NCI-H1694 (cell line): ENCODE measurements around the gene ASB1.
"Not testable (repeated sequence)": the region's sequence is repeated elsewhere in the genome, so short reads cannot be mapped to it uniquely, and the experiment has no call there.

Experiments
- DNase-seq: peaks from one replicate; lab custom pipeline; 2025; lab: John Stamatoyannopoulos, UW

ASB1 gene

DNA sequence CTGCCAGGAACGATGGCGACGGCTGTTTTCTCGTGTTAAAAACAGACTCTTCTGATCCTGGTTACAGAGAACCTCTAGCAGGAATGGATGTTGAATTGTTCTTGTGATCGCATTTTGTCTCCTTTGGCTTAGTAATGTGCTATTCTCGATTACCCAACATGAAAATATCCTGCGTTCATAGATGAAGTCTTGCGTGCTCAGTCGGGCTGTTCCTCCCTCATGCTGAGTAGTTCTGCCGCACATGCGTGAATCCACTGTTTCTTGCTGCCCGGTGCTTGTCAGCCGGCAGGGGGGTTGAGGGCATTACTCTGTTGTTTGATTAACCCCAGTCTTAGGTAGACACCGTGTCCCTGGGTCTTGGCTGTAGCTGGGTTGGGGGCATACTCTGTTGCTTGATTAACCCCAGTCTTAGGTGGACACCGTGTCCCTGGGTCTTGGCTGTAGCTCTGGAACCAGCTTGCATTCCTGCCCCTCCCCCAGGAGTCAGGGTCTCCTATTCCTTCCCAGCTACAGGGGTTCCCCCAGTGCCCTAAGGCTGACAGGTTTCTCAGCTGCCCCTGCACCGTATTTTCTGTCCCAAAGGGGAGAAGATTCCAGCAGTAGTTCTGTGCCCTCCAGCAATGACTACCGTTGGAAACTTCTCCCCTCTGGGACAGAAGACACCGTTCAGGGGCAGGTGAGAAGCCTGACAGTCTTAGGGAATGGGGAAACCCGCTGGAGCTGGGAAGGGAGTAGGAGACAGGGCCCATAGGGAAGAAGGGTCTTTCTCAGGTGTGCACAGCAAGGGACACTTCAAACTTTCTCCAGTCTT lies 22.1 kb upstream of the ASB1 start:
- DNase-seq, result no peak

DNA sequence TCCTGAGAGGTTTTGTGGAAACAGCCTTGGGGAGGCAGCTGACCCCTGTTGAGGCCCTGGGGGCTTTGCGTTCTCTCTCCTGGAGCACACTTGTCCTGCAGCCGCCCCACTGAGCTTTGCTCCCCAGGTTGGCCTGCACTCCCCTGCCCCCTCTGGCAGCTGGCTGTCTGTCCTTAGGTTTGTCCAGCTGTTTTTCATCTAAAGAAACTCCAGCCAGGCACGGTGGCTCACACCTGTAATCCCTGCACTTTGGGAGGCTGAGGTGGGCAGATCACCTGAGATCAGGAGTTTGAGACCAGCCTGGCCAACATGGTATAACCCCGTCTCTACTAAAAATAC lies 21.5 kb upstream of the ASB1 start:
- not testable (repeated sequence) for DNase-seq

DNA sequence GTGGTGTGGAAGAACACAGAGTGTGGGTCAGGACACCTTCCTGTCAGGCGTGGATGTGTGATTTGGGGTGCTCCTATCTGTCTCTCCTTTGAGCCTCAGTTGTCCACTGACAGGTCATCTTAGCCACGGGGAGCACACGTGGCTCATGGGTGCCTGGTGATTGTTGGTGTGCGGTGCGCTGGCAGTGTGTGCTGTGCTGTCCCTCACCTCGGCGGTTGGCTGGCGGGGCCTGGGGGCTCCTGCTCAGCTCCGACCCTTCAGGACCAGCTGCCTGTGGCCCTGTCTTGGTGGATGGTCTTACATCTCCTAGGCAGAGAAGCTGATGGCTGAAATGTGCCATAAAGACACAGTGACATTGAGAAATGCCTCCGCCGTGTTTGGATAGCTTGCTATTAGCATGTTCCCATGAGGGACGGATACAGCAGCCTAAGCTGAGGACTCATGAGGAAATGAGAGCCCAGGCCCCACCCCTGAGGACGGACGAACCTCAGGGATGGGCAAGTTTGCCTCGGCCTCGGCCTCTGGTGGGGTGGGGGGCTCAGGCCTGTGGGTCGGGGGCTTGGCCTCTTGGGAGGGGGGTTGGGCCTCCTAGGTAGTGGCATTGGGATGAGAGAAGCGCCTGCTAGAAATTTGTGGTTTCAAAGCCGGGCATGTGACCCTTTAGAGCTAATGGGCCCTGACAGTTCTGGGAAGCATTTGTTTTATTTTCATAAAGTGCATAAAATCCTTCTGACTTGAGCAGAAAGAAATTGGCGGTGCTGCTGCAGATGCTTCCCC lies 20.3 kb upstream of the ASB1 start:
- DNase-seq, result no peak

DNA sequence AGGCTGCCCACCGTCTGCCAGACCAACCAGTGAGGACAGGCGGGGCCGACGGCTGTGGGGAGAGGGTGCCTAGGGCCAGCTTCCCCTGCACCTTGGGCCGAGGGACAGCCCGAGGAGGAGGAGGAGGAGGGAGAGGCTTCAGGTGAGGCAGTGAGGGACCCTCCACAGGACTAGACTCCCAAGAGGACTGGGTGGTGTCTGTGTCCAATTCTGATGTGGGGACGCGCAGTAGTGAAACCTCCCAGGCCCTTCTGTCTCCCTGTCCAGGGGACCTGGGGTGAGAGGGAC lies 19.8 kb upstream of the ASB1 start:
- no peak for DNase-seq

DNA sequence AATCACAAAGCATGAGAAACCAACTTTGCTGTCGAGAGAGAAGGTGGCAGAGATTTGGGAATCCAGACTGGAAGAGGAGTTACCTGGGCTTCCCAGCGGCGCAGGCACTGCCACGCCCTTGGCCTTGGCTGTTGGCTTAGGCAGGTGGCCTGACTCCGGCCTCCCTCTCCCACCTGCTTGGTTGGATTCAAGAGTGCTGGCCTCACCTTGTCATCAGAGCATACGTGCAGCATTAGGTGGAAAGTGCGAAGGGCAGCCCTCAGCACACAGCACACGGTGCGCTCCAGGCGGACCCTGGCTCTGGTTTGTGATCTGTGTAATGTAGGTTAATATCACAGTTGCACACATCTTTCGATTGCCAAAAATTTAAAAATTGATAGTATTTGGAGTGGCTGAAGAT lies 19.2 kb upstream of the ASB1 start:
- no peak for DNase-seq

DNA sequence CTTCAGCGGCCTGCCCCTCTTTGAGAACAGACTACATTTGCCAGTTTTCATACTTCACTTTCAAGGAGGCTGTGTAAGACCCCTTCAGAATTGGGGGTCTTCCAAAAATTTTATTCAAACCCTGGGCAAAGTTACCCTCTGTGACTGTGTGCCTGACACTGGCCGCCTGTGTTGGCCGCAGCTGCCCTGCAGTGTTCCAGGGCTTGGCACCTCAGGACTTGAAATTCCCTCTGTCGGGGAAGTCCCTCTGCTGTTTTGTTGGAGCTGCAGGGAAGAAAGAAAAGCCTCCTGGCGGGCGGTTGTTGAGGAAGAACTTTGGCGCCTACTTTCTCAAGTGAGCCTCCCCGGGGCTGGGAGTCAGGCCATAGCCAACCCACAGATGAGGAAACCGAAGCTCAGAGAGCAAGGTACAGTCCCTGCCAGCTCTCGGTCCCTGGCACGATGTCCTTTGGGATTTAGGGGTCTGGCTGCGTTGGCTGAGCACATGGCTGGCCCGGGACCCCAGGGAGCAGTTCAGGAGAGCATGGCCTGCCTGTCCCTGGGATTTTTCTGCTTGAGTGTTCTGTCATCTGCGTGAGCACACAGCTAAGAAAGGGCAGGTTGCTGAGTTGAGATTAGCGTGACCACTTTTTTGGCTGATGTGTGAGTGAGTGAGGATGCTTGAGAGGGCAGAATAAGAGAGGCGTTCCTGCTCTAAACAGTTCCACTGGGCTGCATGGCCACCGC lies 17.9 kb upstream of the ASB1 start:
- DNase-seq, result no peak

DNA sequence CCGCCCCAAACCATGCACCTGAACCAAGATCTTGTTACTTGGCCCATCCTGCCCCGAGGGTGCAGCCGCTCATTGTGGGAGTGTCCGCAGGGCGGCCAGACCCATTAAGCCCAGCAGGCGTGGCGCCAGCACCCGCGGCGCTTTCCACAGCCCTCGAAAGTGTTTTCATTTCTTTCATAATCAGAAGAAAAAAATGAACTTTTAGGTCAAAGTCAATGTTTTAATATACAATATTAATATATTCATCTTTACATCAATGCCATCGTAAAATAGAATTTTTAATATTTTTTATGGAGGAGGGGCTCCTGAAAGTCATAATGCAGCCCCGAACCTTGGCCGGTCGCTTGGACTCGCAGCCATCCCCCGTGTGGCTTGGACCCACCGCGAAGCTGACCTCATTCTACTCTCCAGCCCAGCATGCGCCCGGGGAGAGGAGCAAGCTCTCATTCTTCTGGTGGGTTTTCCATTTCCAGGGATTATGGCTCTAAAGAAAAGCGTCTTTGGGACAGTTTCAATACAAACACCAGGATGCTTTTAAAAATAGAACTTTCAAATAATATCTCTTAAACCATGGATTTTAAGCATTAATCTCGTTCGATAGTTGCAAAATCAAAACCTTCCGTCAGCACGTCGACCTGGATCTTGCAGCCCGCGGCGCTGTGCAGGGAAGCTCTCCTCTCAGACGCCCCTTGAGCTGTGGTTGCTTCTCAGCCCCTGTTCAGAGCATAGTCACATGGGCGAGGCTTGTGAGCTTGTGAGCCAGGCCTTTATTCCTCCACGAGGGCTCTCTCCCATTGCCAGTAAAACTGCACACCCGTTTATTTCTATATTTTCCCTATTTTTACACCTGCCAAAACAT lies 17.2 kb upstream of the ASB1 start:
- DNase-seq, result no peak

DNA sequence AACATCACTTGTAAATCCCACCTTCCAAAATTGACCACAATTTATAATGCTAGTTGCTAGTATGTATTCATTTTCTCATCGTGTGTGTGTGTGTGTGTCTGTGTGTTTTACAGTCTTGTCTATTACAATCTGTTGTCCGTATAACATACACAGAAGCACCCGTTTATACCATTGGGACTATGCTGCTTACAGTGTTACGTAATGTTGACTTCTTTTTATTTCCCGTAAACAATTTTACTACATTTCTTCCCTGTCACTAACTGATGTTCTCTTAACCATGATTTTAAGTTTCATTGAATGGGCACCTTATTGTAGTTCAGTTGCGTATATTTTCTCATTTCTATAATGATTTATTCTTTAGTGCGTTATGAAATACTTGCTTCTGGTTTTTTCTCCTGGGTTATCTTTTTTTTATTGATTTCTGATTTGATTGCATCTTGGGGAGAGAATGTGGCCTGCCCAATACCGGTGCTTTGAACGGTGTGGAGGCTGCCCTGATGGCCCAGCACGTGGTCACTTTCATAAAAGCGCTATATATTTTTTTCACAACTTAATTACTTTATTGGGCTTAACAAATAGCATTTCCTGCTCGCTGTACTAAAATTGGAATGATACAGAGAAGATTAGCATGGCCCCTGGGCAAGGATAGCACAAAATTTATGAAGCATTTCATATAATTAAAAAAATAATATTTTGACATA lies 14.5 kb upstream of the ASB1 start:
- no peak for DNase-seq

DNA sequence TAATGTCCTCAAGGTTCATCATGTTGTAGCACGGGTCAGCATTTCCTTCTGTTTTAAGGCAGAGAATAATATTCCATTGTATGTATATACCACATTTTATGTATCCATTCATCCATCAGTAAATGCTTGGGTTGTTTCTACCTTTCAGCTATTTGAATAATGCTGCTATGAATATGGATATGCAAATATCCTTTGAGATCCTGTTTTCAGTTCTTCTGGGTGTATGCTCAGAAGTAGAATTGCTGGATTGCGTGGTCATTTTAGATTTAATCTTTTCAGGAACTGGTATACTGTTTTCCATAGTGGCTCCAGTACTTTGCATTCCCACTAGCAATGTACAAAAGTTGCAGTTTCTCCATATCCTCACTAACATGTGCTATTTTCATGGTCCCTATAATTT lies 13.4 kb upstream of the ASB1 start:
- DNase-seq, result no peak

DNA sequence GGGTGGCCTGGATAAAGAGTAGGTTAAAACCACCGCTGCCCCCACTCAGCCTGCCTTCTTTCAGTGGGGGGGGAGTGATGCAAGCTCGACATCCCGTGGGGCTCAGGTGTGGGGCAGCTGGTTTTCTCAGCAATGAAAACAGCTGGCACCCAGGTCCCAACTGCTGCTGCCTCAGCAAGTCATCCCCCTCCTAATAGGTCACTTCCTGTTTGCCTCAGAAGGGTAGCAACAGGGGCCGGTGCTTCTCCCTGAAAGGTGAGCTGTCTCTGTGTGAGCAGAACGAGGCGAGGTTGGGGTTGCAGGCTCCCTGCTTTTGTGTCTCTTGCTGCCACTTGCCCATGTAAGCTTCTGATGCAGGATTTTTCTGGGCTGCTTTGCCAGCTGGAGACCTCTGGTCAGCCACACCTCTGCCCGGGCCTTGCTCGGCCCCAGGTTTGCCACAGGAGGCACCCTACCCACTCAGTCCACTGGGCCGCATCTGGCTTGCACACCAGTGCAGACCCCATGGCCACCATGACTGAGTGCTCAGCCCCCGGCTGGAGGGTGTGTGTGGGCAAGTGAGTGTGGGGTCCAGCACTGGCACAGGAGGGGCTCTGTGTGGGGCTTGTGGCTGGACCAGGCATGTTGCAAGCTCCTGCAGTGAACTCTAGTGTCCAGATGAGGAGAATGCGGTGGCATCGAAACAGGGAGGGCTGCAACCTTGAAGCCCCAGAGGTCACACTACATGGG lies 11.5 kb upstream of the ASB1 start:
- no peak for DNase-seq

DNA sequence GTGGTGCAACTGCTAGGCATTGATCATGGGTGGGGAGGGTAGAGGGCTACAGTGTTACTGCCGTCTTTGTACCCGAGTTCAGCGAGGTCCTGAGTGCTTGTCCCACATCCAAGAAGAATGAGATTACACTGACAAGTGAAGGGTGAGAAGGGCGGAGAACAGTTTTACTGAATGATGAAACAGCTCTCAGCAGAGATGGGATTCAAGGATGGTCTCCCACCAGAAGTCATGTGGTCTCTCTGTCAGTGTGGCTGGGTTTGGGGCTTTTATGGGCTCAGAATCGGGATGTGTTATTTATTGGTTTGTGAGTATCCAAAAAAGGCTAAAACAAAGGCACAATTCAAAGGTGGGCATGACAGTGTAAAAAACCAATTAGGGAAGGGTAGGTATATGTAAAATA lies 10.8 kb upstream of the ASB1 start:
- DNase-seq, result no peak

DNA sequence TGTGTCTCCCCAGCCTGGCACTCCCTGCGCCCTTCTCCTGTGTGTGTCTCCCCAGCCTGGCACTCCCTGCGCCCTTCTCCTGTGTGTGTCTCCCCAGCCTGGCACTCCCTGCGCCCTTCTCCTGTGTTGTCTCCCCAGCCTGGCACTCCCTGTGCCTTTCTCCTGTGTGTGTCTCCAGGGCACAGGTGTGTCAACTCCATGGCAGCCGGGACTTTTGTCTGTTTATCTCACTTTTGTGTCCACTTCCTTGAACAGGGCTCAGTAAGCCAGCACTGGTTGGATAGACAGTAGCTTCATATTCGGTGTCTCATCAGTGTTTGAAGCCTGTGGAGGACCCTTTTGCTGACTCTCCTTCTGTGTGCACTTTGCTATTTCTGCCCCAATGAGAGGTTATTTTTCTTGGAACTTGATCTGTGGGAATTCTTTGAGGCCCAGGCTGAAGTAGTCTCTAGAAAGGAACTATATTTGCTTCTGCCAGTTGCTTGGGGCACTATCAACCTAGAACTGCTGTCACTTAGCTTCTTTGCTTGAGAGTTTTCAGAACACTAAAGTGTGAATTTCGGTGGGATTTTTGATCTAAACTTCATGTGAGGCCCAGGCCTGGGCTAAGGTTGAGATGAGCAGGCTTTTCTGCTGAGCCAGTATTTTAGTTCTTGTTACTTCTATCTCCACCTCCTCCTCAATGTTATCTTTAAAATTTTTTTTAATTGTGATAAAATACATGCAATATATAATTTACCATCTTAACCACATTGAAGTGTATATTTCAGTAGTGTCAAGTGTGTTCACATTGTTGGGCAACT lies 8.3 kb upstream of the ASB1 start:
- DNase-seq, result no peak

DNA sequence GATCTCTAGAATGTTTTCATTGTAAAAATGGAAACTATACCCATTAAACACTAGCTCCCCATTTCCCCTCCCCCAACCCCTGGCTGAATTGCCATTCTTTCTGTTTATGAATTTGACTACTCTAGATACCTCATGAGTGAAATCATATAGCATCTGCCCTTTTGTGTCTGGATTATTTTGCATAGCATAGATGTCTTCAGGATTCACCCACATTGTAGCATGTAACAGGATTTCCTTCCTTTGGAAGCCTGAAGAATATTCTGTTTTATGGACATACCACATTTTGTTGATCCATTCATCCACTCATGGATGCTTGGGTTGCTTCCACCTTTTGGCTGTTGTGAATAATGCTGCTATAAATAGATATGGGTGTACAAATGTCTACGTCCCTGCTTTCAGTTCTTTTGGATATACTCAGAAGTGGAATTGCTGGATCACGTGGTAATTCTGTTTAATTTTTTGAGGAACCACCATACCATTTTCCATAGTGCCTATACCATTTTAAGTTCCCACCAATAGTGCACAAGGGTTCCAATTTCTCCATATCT lies 7.7 kb upstream of the ASB1 start:
- DNase-seq, result no peak

DNA sequence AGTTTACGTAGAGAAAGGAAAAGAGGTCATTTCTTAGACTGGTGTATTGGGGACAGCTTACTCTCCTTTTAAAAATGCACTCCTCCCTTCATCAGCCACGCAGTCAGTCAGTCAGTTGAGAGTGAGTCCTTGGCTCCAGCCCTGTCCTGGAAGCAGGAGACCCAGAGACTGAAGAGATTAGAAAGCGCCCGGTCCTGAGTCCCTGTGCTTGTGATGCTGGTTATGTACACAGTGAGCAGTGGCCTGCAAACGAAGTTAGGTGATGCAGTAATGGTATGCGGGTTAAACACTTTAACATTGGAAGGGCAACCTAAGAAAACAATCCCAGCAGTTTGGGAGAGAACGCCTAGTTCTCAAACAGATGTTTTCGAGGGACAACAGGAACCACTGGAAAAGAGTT lies 6.3 kb upstream of the ASB1 start:
- no peak for DNase-seq

DNA sequence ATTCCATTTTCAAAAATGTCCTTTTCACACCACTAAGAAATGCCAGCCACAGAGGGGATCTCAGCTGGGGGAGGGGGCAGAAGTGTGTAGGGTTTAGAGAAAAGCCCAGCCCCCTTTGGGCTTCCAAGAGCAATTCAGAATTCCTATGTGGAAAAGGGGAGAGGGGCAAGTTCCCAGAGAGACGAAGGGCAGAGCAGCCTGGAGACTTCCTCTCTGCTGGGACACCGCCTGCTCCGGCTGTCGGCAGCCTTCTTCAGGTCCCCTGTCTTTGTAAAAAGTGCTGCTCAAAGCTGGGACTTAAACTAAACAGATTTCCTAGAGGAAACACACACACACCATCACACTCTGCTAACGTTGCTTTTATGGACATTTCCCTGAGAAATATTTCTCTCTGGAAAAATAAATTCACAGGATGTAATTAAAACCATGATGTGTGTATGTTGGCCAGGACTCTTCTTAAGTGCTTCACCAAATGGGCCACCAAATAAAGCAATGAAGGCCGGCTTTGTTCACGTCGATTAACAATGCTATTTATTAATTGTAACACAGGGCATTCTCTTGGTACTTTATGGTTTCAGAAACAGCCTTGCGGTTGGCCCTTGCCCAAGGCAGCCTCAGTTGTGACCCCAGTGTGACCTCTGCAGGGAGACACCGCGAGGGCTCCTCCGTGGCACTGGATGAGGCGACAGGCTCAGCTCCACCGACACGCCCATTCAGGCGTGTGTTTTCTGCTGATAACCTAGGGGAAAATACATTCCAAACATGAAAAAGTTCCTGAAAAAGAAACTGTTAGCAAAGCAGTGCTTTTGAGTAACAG lies 5.6 kb upstream of the ASB1 start:
- DNase-seq, result no peak

DNA sequence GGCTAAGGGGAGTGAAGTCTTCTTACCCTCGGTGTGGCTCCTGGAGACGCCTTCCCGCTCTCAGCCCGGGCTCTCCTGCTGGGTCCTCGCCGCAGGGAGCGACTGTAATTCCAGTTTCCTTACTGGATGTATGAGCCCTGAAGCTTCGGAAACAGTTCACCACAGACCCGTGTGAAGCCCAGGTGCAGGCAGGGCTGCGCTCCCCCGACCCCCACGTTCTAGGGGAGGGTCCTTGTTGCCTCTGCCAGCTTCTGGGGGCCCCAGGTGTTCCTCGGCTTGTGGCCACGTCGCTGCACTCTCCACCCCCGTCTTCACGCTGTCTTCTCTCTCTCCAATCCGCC lies 5.1 kb upstream of the ASB1 start:
- DNase-seq, result no peak

DNA sequence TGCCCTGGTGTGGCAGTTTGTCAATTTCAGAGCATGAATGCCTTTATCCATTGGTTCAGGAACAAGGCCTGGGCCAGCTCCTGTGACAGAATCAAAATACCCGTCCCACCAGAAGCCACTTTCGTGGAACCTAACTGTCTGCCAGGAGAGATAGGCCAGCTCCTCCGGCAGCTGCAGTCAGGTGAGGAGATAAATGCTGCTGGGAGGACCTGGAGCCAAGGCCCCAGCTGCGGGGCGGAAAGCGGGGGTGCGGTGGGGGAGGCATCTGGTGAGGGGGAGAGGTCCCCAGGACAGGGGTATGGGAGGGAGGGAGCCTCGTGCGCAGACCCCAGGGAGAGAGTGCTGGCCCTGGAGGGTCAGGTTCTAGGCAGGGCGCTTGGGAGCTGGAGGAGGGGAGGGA lies 4.4 kb upstream of the ASB1 start:
- no peak for DNase-seq

DNA sequence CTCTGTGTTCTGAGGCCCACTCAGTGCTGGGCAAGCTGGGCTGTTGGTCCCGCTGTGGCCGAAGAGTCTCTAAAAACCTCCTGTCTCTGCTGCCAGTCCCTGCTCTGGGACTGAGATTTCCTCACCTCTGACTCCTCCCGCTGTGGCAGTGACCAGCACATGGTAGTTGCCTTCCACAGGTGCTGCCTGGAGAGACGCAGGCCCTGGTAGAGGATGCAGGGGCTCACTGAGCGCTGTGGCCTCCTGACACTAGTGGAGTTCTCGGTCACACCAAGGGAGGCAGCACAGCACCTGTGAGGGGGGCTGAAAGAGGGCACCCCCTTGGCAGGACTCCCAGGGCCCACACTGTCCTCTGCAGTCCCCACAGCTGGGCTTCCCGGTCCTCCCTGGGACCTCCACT lies 3.8 kb upstream of the ASB1 start:
- DNase-seq, result no peak
